Measurements from ENCODE around the gene C1orf174. TPM values are rescaled to one million over a fixed set of nuclear protein-coding genes. Genes with fewer than 3 reads are reported as not detected.

Gene C1orf174
- polyA plus RNA-seq, 1 donor from 2014 or later = 28.2 TPM

DNA sequence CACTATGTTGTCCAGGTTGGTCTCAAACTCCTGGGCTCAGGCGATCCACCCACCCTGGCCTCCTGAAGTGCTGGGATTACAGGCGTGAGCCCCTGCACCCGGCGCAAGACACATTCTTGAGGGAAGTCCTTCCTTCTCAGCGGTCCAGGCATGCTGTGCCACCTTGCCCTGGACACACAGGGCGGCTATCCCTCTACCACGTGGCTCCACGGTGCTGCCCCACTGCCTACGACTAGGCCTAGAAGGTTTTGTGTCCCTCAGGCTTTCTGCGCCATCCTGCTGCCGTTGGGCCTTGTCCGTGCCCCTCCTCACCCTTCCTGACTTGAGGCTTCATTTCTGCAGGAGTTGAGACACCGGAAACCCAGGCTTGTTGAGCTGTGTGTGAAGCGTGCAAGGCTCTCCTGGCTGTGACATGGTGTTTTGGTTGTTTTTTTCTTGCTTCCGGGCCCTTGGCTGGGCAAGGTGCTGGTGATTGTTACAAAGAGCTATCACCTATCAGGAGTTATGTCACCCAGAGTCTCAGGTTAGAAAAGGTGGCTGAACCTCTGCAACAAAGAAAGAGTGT lies 13.9 kb downstream of the C1orf174 start:
- no peak overlapping the region for H3K27ac ChIP-seq (ENCODE audit: low read length)
- no peaks in the 10 kb centered on the region for H3K27me3 ChIP-seq (ENCODE audit: insufficient read depth, low read depth, low read length)
- H3K9me2 ChIP-seq (ENCODE audit: insufficient read depth, low read length) = no peaks in the 10 kb centered on the region
- no peaks in the 10 kb centered on the region for H4K20me1 ChIP-seq (ENCODE audit: insufficient read depth)
- no peak overlapping the region for H3K9ac ChIP-seq (ENCODE audit: low read length)
- no peaks in the 10 kb centered on the region for H3K79me2 ChIP-seq (replicated peaks; ENCODE audit: insufficient read depth, low read length)
- H2AFZ ChIP-seq (ENCODE audit: low read depth, low read length) = no peak overlapping the region
- no peak overlapping the region for H3K4me2 ChIP-seq (ENCODE audit: low read length)
- H3K9me3 ChIP-seq (ENCODE audit: low read length) = no peaks in the 10 kb centered on the region
- peaks cover 5% of the 10 kb centered on the region for H3K36me3 ChIP-seq (ENCODE audit: insufficient read depth, low read length)
- no peaks in the 10 kb centered on the region for H3F3A ChIP-seq (ENCODE audit: insufficient read depth, low read length, poor library complexity, severe bottlenecking)
- TF ChIP-seq, protein P1, sequence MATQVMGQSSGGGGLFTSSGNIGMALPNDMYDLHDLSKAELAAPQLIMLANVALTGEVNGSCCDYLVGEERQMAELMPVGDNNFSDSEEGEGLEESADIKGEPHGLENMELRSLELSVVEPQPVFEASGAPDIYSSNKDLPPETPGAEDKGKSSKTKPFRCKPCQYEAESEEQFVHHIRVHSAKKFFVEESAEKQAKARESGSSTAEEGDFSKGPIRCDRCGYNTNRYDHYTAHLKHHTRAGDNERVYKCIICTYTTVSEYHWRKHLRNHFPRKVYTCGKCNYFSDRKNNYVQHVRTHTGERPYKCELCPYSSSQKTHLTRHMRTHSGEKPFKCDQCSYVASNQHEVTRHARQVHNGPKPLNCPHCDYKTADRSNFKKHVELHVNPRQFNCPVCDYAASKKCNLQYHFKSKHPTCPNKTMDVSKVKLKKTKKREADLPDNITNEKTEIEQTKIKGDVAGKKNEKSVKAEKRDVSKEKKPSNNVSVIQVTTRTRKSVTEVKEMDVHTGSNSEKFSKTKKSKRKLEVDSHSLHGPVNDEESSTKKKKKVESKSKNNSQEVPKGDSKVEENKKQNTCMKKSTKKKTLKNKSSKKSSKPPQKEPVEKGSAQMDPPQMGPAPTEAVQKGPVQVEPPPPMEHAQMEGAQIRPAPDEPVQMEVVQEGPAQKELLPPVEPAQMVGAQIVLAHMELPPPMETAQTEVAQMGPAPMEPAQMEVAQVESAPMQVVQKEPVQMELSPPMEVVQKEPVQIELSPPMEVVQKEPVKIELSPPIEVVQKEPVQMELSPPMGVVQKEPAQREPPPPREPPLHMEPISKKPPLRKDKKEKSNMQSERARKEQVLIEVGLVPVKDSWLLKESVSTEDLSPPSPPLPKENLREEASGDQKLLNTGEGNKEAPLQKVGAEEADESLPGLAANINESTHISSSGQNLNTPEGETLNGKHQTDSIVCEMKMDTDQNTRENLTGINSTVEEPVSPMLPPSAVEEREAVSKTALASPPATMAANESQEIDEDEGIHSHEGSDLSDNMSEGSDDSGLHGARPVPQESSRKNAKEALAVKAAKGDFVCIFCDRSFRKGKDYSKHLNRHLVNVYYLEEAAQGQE (IDR thresholded peaks at IDR 0.05; ENCODE audit: borderline replicate concordance) = no peak
- no peak for TF ChIP-seq CTCF (IDR thresholded peaks at IDR 0.05; ENCODE audit: poor library complexity, severe bottlenecking)
- no peak overlapping the region for H3K4me3 ChIP-seq (ENCODE audit: low read length)

DNA sequence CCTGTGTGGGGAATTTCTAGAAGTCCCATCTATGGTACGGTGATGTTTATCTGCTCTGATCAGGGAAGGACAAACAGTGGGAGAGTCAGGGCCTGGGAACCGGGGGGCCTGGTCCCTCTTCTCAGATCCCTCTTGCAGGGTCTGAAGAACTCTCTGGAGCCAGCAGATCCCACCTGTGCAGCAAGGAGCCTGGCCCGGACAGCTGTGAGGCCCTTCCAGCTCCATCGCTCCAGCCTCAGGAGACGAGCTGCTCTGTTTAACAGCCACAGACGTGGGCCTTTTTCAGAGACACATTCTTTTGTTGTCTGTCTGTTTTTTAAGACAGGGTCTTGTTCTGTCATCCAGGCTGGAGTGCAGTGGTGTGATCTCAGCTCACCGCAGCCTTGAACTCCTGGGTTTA lies 14.5 kb downstream of the C1orf174 start:
- no peak overlapping the region for H3K4me2 ChIP-seq (ENCODE audit: low read length)
- no peaks in the 10 kb centered on the region for H4K20me1 ChIP-seq (ENCODE audit: insufficient read depth)
- no peaks in the 10 kb centered on the region for H3K9me3 ChIP-seq (ENCODE audit: low read length)
- H3F3A ChIP-seq (ENCODE audit: insufficient read depth, low read length, poor library complexity, severe bottlenecking) = no peaks in the 10 kb centered on the region
- no peak overlapping the region for H3K4me3 ChIP-seq (ENCODE audit: low read length)
- H3K36me3 ChIP-seq (ENCODE audit: insufficient read depth, low read length) = peaks cover 5% of the 10 kb centered on the region
- no peaks in the 10 kb centered on the region for H3K27me3 ChIP-seq (ENCODE audit: insufficient read depth, low read depth, low read length)
- no peaks in the 10 kb centered on the region for H3K9me2 ChIP-seq (ENCODE audit: insufficient read depth, low read length)
- no peak overlapping the region for H3K27ac ChIP-seq (ENCODE audit: low read length)
- H2AFZ ChIP-seq (ENCODE audit: low read depth, low read length) = no peak overlapping the region
- no peak overlapping the region for H3K9ac ChIP-seq (ENCODE audit: low read length)
- no peaks in the 10 kb centered on the region for H3K79me2 ChIP-seq (replicated peaks; ENCODE audit: insufficient read depth, low read length)
- TF ChIP-seq SMC3 (conservative IDR thresholded peaks at IDR 0.05; ENCODE audit: poor library complexity) (no peak), POLR2AphosphoS5 (IDR thresholded peaks at IDR 0.05) (no peak), TAF1 (IDR thresholded peaks at IDR 0.05; ENCODE audit: low read depth) (no peak), MXI1 (conservative IDR thresholded peaks at IDR 0.05; ENCODE audit: poor library complexity, severe bottlenecking) (no peak), RAD21 (conservative IDR thresholded peaks at IDR 0.05) (no peak), EP300 (conservative IDR thresholded peaks at IDR 0.05; ENCODE audit: poor library complexity, severe bottlenecking) (no peak)
- TF ChIP-seq, protein P1 (IDR thresholded peaks at IDR 0.05; ENCODE audit: borderline replicate concordance) = no peak

Measured in neural cell (in vitro differentiated cells).